ENCODE results near the gene MAPRE2.

Gene MAPRE2

GRCh38 chr18:35085450-35086380, 44.5 kb downstream of the MAPRE2 start:
- TF ChIP-seq, protein P1, sequence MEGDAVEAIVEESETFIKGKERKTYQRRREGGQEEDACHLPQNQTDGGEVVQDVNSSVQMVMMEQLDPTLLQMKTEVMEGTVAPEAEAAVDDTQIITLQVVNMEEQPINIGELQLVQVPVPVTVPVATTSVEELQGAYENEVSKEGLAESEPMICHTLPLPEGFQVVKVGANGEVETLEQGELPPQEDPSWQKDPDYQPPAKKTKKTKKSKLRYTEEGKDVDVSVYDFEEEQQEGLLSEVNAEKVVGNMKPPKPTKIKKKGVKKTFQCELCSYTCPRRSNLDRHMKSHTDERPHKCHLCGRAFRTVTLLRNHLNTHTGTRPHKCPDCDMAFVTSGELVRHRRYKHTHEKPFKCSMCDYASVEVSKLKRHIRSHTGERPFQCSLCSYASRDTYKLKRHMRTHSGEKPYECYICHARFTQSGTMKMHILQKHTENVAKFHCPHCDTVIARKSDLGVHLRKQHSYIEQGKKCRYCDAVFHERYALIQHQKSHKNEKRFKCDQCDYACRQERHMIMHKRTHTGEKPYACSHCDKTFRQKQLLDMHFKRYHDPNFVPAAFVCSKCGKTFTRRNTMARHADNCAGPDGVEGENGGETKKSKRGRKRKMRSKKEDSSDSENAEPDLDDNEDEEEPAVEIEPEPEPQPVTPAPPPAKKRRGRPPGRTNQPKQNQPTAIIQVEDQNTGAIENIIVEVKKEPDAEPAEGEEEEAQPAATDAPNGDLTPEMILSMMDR (conservative IDR thresholded peaks at IDR 0.05): no peak

GRCh38 chr18:35086704-35087103, 45.5 kb downstream of the MAPRE2 start:
- H3K27ac ChIP-seq: no peak overlapping the region
- TF ChIP-seq, protein P1 (conservative IDR thresholded peaks at IDR 0.05): no peak

More at GRCh38 chr18:35085450-35086380, 44.5 kb downstream of the MAPRE2 start:
- peak overlapping the region; percentile 60 for H3K27ac ChIP-seq

- TF ChIP-seq, protein P1 (conservative IDR thresholded peaks at IDR 0.05): no peak
- H3K27ac ChIP-seq: no peak overlapping the region
Measured at GRCh38 chr18:35087726-35088125, 46.5 kb downstream of the MAPRE2 start.

DNA sequence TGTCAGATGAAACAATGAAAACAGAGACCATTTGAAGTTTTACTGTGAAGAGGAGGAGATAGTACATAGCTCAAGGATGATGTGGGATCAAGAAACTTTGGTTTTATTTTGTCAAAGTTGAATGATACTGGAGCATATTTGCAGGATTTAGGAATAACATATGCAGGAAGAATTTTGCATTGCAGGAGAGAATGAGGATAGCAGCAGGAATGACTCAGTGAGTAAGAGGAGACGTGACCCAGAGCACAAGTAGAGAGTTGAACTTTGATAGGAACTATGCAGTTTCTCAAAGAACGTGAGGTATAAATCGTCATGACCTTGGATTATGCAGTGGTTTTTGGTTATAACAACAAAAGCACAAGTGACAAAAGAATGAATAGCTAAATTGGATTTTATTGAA, 47.7 kb downstream of the MAPRE2 start:
- TF ChIP-seq, protein P1 (conservative IDR thresholded peaks at IDR 0.05): no peak
- H3K27ac ChIP-seq: no peak overlapping the region

GRCh38 chr18:35089382-35089781, 48.2 kb downstream of the MAPRE2 start:
- TF ChIP-seq, protein P1 (conservative IDR thresholded peaks at IDR 0.05): no peak

GRCh38 chr18:35089891-35090550, 48.8 kb downstream of the MAPRE2 start:
- no peak overlapping the region for H3K27ac ChIP-seq
- TF ChIP-seq, protein P1 (conservative IDR thresholded peaks at IDR 0.05): no peak

More at GRCh38 chr18:35089382-35089781, 48.2 kb downstream of the MAPRE2 start:
- H3K27ac ChIP-seq: no peak overlapping the region

GRCh38 chr18:35091841-35092240, 50.6 kb downstream of the MAPRE2 start:
- TF ChIP-seq, protein P1 (conservative IDR thresholded peaks at IDR 0.05): no peak
- no peak overlapping the region for H3K27ac ChIP-seq
